ENCODE measurements around the gene TCOF1. TPM values are rescaled to one million over a fixed set of nuclear protein-coding genes. Genes with fewer than 3 reads are reported as not detected.

Gene TCOF1
- total and polyA plus RNA-seq, 2 donors (not counting 1 experiment from before 2014, with no cell fraction given): 30.9 to 62.4 TPM

DNA sequence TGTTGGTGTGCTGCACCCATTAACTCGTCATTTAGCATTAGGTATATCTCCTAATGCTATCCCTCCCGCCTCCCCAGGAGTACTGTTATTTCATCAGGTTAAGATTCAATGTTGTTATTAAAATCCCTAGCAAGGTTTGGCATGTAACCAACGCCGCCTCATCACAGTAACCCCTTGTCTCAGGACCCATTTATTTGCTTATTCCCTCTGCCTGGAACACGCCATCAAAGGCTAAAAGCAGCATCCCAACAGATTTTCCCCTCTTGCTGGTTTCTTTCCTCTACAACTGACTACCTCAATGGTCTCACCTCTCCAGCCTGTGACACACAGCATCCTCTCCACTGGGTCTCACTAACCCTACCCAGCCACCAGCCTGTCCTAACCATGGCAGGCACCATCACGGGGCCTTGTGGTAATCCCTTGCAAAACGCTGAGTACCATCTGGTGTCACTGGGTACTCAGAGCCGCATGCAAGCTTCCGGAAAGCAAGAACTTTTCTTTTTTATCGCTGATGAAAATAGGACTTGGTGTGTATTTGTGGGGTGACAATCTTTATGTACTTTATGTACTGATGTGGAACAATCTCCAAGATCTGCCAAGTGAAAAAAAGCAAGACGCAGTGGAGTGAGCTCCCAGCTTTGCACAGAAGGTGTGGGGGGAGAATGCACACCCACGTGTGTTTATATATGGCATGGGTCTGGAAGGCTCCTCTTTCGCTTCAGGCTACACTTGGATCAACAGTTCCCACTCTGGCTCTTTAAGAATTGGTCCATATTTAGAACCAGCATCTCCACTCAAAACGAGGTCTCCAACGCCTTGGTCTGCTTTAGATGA is 86.0 kb downstream of the TCOF1 start:
- H3K27ac Mint-ChIP-seq: no peak overlapping the region
- no peaks in the 10 kb centered on the region for H3K9me3 Mint-ChIP-seq (ENCODE audit: insufficient read depth)
- ChIA-PET CTCF (interaction anchor here (1.3 to 1.4 kb wide), 2 partner anchors 25 to 42 kb away, joined by 3 to 4 read pairs; no protein-coding TSS in a partner anchor), POLR2A (interaction anchor here (1.1 kb wide), 1 partner anchor 11 kb away, joined by 4 read pairs; no protein-coding TSS in a partner anchor)
- no peak overlapping the region for H3K4me2 ChIP-seq (replicated peaks; ENCODE audit: low read depth, low read length, poor library complexity, severe bottlenecking)
- H3K9me3 ChIP-seq (ENCODE audit: control extremely low read depth in 1 of 3, control insufficient read depth in 2 of 3, insufficient read depth in 1 of 3, low read length in 2 of 3): no peaks in the 10 kb centered on the region
- peaks cover 19% of the 10 kb centered on the region for H3K4me1 Mint-ChIP-seq
- peaks cover 44% of the 10 kb centered on the region for H4K20me1 ChIP-seq (ENCODE audit: control insufficient read depth, insufficient read depth, low read length, poor library complexity, severe bottlenecking)
- no peak for DNase-seq
- H3K27ac ChIP-seq (ENCODE audit: low read length in 2 of 2): no peak overlapping the region
- H2AFZ ChIP-seq (ENCODE audit: insufficient read depth, low read depth, low read length, poor library complexity, severe bottlenecking): no peak overlapping the region
- H3K27me3 ChIP-seq (replicated peaks in 1 of 4; ENCODE audit: control extremely low read depth in 1 of 4, control insufficient read depth in 3 of 4, insufficient read depth in 4 of 4, low read length in 3 of 4): no peaks in the 10 kb centered on the region
- peaks cover 10 to 11% of the 10 kb centered on the region in 2 donors for H3K4me1 ChIP-seq (ENCODE audit: control insufficient read depth in 2 of 2, insufficient read depth in 2 of 2, low read length in 2 of 2)
- H3K36me3 ChIP-seq (replicated peaks in 1 of 2; ENCODE audit: control extremely low read depth in 1 of 2, control insufficient read depth in 1 of 2, extremely low read depth in 1 of 2, insufficient read depth in 2 of 2, low read length in 1 of 2): peaks cover 2 to 55% of the 10 kb centered on the region in 2 experiments
- H3K9ac ChIP-seq (ENCODE audit: low read length): no peak overlapping the region
- peaks cover 22% of the 10 kb centered on the region for H3K79me2 ChIP-seq (ENCODE audit: control insufficient read depth, insufficient read depth, low read length)
- no peak overlapping the region for H3K4me3 ChIP-seq (ENCODE audit: control extremely low read depth in 1 of 5, extremely low read depth in 1 of 5, insufficient read depth in 1 of 5, low read depth in 2 of 5, low read length in 4 of 5)
- H3K27me3 Mint-ChIP-seq: no peaks in the 10 kb centered on the region
- no peak for ATAC-seq (ENCODE audit: low read depth)
- no peak for TF ChIP-seq EZH2 (IDR thresholded peaks at IDR 0.05; ENCODE audit: borderline replicate concordance, insufficient read depth, low read depth, low read length, poor library complexity, severe bottlenecking)
- no peak for TF ChIP-seq CTCF (IDR thresholded peaks at IDR 0.05)
- no peak overlapping the region for H3K4me3 Mint-ChIP-seq
- intact Hi-C loops (cut with micrococcal nuclease): no loop called here
- WGBS (ENCODE audit: insufficient coverage): 99% methylated on average over 9 of the region's 15 CpGs

DNA sequence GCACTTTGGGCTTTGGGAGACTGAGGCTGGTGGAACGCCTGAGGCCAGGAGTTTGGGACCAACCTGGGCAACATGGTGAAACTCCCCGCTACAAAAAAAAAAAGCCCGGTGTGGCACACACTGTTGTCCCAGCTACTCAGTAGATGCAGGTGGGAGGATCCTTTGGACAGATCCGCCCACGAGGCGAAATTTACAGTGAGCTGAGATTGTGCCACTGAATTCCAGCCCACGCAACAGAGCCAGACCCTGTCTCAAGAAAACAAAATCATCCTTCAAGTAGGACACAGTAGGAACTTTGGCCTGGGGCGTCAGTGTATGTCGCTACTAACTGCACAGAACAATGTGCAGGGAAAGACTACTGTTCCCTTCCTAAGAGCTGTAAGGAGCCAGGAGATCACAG is 87.3 kb downstream of the TCOF1 start:
- H3K4me1 Mint-ChIP-seq: peaks cover 25% of the 10 kb centered on the region
- H3K27ac ChIP-seq (ENCODE audit: low read length in 2 of 2): no peak overlapping the region
- ChIA-PET CTCF (interaction anchor here (0.5 to 2.7 kb wide), 4 partner anchors 9 to 35 kb away, joined by 3 to 11 read pairs (median 4); no protein-coding TSS in a partner anchor), POLR2A (interaction anchor here (0.6 to 0.7 kb wide), 2 partner anchors 30 to 50 kb away, joined by 4 to 5 read pairs; no protein-coding TSS in a partner anchor)
- H4K20me1 ChIP-seq (ENCODE audit: control insufficient read depth, insufficient read depth, low read length, poor library complexity, severe bottlenecking): peaks cover 54% of the 10 kb centered on the region
- no peaks in the 10 kb centered on the region for H3K27me3 ChIP-seq (replicated peaks in 1 of 4; ENCODE audit: control extremely low read depth in 1 of 4, control insufficient read depth in 3 of 4, insufficient read depth in 4 of 4, low read length in 3 of 4)
- intact Hi-C loops (cut with micrococcal nuclease): no loop called here
- 97% methylated on average over 9 of the region's 9 CpGs for WGBS (ENCODE audit: insufficient coverage)
- H3K36me3 ChIP-seq (replicated peaks in 1 of 2; ENCODE audit: control extremely low read depth in 1 of 2, control insufficient read depth in 1 of 2, extremely low read depth in 1 of 2, insufficient read depth in 2 of 2, low read length in 1 of 2): peaks cover 2 to 55% of the 10 kb centered on the region in 2 experiments
- ATAC-seq (ENCODE audit: low read depth) (no peak), DNase-seq (no peak)
- H3K4me3 ChIP-seq (ENCODE audit: control extremely low read depth in 1 of 5, extremely low read depth in 1 of 5, insufficient read depth in 1 of 5, low read depth in 2 of 5, low read length in 4 of 5): no peak overlapping the region
- no peak overlapping the region for H3K27ac Mint-ChIP-seq
- H3K9me3 Mint-ChIP-seq (ENCODE audit: insufficient read depth): no peaks in the 10 kb centered on the region
- no peak overlapping the region for H3K9ac ChIP-seq (ENCODE audit: low read length)
- no peaks in the 10 kb centered on the region for H3K27me3 Mint-ChIP-seq
- no peak overlapping the region for H2AFZ ChIP-seq (ENCODE audit: insufficient read depth, low read depth, low read length, poor library complexity, severe bottlenecking)
- H3K9me3 ChIP-seq (ENCODE audit: control extremely low read depth in 1 of 3, control insufficient read depth in 2 of 3, insufficient read depth in 1 of 3, low read length in 2 of 3): no peaks in the 10 kb centered on the region
- H3K4me1 ChIP-seq (ENCODE audit: control insufficient read depth in 2 of 2, insufficient read depth in 2 of 2, low read length in 2 of 2): peaks cover 15 to 17% of the 10 kb centered on the region in 2 donors
- H3K4me2 ChIP-seq (replicated peaks; ENCODE audit: low read depth, low read length, poor library complexity, severe bottlenecking): no peak overlapping the region
- H3K4me3 Mint-ChIP-seq: no peak overlapping the region
- TF ChIP-seq EZH2 (IDR thresholded peaks at IDR 0.05; ENCODE audit: borderline replicate concordance, insufficient read depth, low read depth, low read length, poor library complexity, severe bottlenecking) (no peak), CTCF (IDR thresholded peaks at IDR 0.05) (no peak)
- H3K79me2 ChIP-seq (ENCODE audit: control insufficient read depth, insufficient read depth, low read length): peaks cover 33% of the 10 kb centered on the region
